BJ (cell line): ENCODE measurements around the gene POFUT1. TPM values are rescaled to one million over a fixed set of nuclear protein-coding genes. Genes with fewer than 3 reads are reported as not detected.

Experiments
- CTCF ChIA-PET: fragments of 350-600 bp; formaldehyde crosslinking; extraction: SDS; loops from one replicate; lab custom pipeline; 2021; ENCODE audit warnings: antibody characterized with exemption, inconsistent platforms; lab: Yijun Ruan, JAX
- POLR2A ChIA-PET: fragments of 300-600 bp; sonication (Branson Sonifier 250); formaldehyde crosslinking; extraction: SDS; loops from one replicate; lab custom pipeline; 2021; ENCODE audit warnings: antibody characterized with exemption; lab: Charles Lee
- DNase-seq: peaks from one replicate; pipeline ENCODE4 v3.0.0-alpha.2; 2011; ENCODE audit warnings: low read depth
- H3K27me3 ChIP-seq: 2 replicates; pipeline ENCODE4 v1.6.0; 2011; ENCODE audit warnings: low read length; ENCODE audit not compliant: control insufficient read depth, insufficient read depth
- H3K36me3 ChIP-seq: 2 replicates; pipeline ENCODE4 v1.5.1; 2011; ENCODE audit warnings: low read length; ENCODE audit not compliant: control insufficient read depth, insufficient read depth
- H3K4me3 ChIP-seq: 2 replicates; pipeline ENCODE4 v1.5.1; 2011; ENCODE audit warnings: low read depth, mild to moderate bottlenecking, control low read depth, low read length
- polyA plus RNA-seq: library from polyadenylated mRNA; depleted of rRNA; stranded (reverse); fragments of >200 nt; gene quantifications from 2 replicates; pipeline ENCODE4 v1.2.3, GENCODE V29; 2011
- TF ChIP-seq, protein P1 (sequence below): IDR thresholded peaks from 2 replicates; pipeline ENCODE4 v1.5.1; 2011; ENCODE audit warnings: low read depth, mild to moderate bottlenecking, control low read depth, inconsistent platforms, low read length, moderate library complexity; ENCODE audit not compliant: insufficient read depth

Gene POFUT1
- polyA plus RNA-seq, 1 experiment, result 56.7 TPM

DNA sequence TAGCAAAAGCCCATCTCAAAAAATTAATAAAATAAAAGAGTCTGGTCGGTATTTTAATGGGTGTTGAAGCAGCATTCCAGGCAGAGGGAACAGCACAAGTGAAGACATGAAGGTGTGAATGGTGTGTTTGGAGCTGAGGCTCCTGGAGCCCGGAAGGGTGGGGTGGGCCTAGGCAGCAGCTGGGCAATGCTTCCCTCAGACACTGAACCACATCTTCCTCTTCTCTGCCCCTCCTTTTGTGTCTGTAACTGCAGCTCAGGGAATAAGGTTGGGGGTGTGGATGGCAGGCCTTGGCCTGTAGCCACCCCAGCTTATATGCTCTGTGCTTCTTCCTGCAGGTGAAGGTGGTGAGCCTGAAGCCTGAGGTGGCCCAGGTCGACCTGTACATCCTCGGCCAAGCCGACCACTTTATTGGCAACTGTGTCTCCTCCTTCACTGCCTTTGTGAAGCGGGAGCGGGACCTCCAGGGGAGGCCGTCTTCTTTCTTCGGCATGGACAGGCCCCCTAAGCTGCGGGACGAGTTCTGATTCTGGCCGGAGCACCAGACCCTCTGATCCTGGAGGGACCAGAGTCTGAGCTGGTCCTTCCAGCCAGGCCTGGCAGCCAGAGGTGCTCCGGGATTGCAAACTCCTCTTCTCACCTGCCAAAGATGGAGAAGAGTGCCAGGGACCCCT lies 26.6 kb downstream of the POFUT1 start:
- POLR2A ChIA-PET, result no interaction called here
- CTCF ChIA-PET, result no interaction called here
- no peak for DNase-seq
- Histone ChIP-seq H3K4me3 (no peak overlapping the region), H3K27me3 (no peaks in the 10 kb centered on the region), H3K36me3 (peaks cover 25% of the 10 kb centered on the region)
- TF ChIP-seq, protein P1, sequence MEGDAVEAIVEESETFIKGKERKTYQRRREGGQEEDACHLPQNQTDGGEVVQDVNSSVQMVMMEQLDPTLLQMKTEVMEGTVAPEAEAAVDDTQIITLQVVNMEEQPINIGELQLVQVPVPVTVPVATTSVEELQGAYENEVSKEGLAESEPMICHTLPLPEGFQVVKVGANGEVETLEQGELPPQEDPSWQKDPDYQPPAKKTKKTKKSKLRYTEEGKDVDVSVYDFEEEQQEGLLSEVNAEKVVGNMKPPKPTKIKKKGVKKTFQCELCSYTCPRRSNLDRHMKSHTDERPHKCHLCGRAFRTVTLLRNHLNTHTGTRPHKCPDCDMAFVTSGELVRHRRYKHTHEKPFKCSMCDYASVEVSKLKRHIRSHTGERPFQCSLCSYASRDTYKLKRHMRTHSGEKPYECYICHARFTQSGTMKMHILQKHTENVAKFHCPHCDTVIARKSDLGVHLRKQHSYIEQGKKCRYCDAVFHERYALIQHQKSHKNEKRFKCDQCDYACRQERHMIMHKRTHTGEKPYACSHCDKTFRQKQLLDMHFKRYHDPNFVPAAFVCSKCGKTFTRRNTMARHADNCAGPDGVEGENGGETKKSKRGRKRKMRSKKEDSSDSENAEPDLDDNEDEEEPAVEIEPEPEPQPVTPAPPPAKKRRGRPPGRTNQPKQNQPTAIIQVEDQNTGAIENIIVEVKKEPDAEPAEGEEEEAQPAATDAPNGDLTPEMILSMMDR, result no peak

DNA sequence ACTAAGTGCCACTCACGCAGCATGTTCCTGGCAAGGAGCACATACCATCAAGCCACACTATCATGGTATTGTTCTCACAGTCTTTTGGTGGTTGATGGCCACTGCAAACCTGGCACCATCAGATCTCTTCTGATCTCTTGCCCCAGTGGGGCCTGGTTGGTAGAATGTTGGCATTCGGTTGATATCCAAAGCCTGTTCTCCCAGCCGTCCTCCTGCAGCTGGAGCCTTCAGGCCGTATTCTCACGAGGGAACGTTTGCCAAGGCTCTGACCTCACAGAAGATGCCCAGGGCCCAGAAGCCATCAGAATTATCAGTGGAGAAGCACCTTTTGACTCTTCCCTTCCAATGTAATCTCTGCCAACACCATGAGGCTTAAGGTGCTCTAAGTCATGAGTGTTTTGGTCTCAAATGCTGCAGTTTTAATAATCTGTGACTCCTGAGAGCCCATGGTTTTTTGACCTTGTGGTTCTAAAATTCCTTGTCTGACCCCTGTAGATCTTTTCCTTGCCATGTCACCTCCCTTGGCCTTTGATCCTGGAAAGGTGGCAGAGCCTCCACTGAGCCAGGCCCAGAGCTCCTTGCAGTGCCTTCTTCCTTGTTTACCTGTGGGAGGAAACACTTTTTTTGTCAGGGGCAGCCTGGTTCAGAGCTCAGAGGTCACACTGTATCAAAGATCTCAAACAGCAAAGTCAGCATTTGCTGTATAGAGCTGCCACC lies 27.8 kb downstream of the POFUT1 start:
- no peak overlapping the region for H3K4me3 ChIP-seq
- ChIA-PET POLR2A (no interaction called here), CTCF (interaction anchor here (0.6 to 1.8 kb wide), 2 partner anchors 17 to 248 kb away, joined by 4 to 5 read pairs; no protein-coding TSS in a partner anchor)
- no peak for DNase-seq
- H3K27me3 ChIP-seq, result no peaks in the 10 kb centered on the region
- H3K36me3 ChIP-seq, result peaks cover 23% of the 10 kb centered on the region
- TF ChIP-seq, protein P1, result no peak

DNA sequence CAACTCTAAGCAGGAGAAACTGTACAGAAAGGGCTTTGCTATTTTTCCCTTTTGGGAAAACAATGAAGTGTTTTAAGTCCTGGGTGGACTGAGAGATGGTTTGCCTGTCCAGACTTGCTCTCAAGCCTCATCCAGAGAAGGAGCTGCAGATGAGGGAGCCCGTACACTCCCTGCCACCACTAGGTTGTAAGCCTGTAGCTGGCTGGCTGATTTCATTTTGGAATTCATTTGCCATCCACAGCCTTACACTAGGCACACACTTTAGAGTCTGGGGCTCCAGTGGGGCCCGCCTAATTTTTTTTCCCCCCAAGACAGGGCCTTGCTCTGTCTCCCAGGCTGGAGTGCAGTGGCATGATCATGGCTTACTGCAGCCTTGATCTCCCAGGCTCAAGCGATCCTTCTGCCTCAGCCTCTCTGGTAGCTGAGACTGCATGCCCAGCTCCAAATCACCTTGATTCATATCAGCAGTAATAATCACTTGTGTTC lies 28.4 kb downstream of the POFUT1 start:
- Histone ChIP-seq H3K36me3 (peaks cover 23% of the 10 kb centered on the region), H3K27me3 (no peaks in the 10 kb centered on the region), H3K4me3 (no peak overlapping the region)
- POLR2A ChIA-PET, result no interaction called here
- CTCF ChIA-PET, result interaction anchor here (0.6 to 1.8 kb wide), 2 partner anchors 18 to 247 kb away, joined by 4 to 5 read pairs; no protein-coding TSS in a partner anchor
- TF ChIP-seq, protein P1, result no peak
- no peak for DNase-seq

DNA sequence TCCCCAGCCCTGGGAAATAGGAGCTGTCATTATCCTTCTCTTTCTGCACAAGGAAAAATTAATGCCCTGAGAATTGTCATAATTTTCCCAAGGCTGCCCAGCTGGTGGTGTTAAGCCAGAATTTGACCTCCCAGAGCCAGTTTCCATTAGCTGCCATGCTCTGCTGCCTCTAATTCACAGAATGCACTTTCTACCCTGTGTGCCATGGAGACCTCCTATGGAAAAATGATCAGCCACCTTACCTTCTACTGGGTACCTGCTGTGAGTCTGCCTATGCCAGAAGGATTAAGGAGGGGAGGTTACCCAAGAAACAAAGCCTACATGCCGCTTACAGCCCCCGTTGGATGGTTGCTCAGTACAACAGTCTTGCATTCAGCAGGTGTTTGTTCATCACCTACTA lies 29.1 kb downstream of the POFUT1 start:
- POLR2A ChIA-PET, result no interaction called here
- no peak overlapping the region for H3K4me3 ChIP-seq
- CTCF ChIA-PET, result interaction anchor here (0.6 to 1.8 kb wide), 2 partner anchors 18 to 220 kb away, joined by 3 to 5 read pairs; no protein-coding TSS in a partner anchor
- no peak for DNase-seq
- peaks cover 22% of the 10 kb centered on the region for H3K36me3 ChIP-seq
- TF ChIP-seq, protein P1, result no peak
- no peaks in the 10 kb centered on the region for H3K27me3 ChIP-seq

DNA sequence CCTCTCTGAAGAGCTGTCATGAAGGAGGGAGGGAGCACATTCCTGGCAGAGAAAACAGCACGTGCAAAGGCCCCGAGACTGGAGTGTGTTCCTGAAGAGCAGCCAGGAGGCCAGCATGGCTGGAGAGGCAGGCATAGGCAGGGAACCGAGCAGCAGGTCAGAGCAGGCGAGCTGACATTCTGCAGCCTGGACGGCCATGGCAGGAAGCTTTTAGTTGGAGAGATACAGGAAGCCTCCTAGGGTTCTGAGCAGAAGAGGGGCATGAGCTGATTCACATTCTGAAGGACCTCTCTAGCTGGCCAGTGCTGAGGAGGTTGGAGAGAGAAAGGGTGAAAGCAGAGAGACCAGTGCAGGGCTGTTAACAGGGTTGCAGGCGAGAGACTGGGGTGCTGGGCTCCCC lies 29.7 kb downstream of the POFUT1 start:
- TF ChIP-seq, protein P1, result no peak
- ChIA-PET POLR2A (no interaction called here), CTCF (interaction anchor here (0.6 to 0.7 kb wide), 2 partner anchors 33 to 219 kb away, joined by 3 read pairs; no protein-coding TSS in a partner anchor)
- Histone ChIP-seq H3K36me3 (peaks cover 20% of the 10 kb centered on the region), H3K27me3 (no peaks in the 10 kb centered on the region), H3K4me3 (no peak overlapping the region)
- DNase-seq, result no peak
